ENCODE results near the gene FGF14. TPM values are rescaled to one million over a fixed set of nuclear protein-coding genes. Genes with fewer than 3 reads are reported as not detected.

The FGF14 gene
- total and polyA plus RNA-seq, 2 experiments from 2014 or later, result 0.03 TPM; not detected in 1

GRCh38 chr13:102333320-102334198 lies 68.3 kb downstream of the FGF14 start:
- Histone ChIP-seq H3F3A (replicated peaks; ENCODE audit: low read depth) (no peaks in the 10 kb centered on the region), H3K79me2 (replicated peaks; ENCODE audit: insufficient read depth) (no peaks in the 10 kb centered on the region), H3K4me3 (no peak overlapping the region), H3K4me1 (ENCODE audit: insufficient read depth) (no peaks in the 10 kb centered on the region), H3K36me3 (ENCODE audit: insufficient read depth) (no peaks in the 10 kb centered on the region), H4K20me1 (replicated peaks; ENCODE audit: insufficient read depth) (no peaks in the 10 kb centered on the region), H3K27me3 (ENCODE audit: insufficient read depth) (no peaks in the 10 kb centered on the region), H3K27ac (ENCODE audit: low read depth) (no peak overlapping the region), H3K4me2 (no peak overlapping the region), H2AFZ (no peak overlapping the region), H3K9me2 (ENCODE audit: insufficient read depth) (peaks cover 21% of the 10 kb centered on the region)
- H3K27me3 Mint-ChIP-seq (ENCODE audit: insufficient read depth, low read depth, poor library complexity), result no peaks in the 10 kb centered on the region
- no peak overlapping the region for H3K27ac Mint-ChIP-seq
- peak; percentile 59 for DNase-seq (ENCODE audit: low spot score)
- no peaks in the 10 kb centered on the region for H3K36me3 Mint-ChIP-seq (ENCODE audit: low read depth)
- H3K4me1 Mint-ChIP-seq, result peaks cover 11% of the 10 kb centered on the region
- ATAC-seq, result peak; percentile 59
- no peaks in the 10 kb centered on the region; the same call in 2 of the 3 replicates for H3K9me3 Mint-ChIP-seq
- TF ChIP-seq NANOG (IDR thresholded peaks at IDR 0.05; ENCODE audit: borderline replicate concordance), result 0 out of 2 replicates have a peak, but pooled peaks have one; percentile 29
- no peak for TF ChIP-seq CREB1 (CRISPR knock-in tag; IDR thresholded peaks at IDR 0.05; ENCODE audit: low read depth)
- no peak overlapping the region for H3K4me3 Mint-ChIP-seq

- H3F3A ChIP-seq (replicated peaks; ENCODE audit: low read depth), result no peaks in the 10 kb centered on the region
- TF ChIP-seq ZNF331 (CRISPR knock-in tag; IDR thresholded peaks at IDR 0.05; ENCODE audit: low read depth) (no peak), ETS1 (IDR thresholded peaks at IDR 0.05) (no peak), ZNF114 (CRISPR knock-in tag; IDR thresholded peaks at IDR 0.05) (no peak), POLR2AphosphoS5 (IDR thresholded peaks at IDR 0.05; ENCODE audit: low read depth) (no peak), CTCF (conservative IDR thresholded peaks at IDR 0.05; ENCODE audit: low read depth in 2 of 2) (no peak), EZH2 (IDR thresholded peaks at IDR 0.05; ENCODE audit: low read depth, unreplicated experiment) (no peak), REST (IDR thresholded peaks at IDR 0.05; ENCODE audit: unreplicated experiment) (no peak), JUNB (IDR thresholded peaks at IDR 0.05; ENCODE audit: unreplicated experiment) (no peak), CREB1 (CRISPR knock-in tag; IDR thresholded peaks at IDR 0.05; ENCODE audit: low read depth) (no peak), STAT1 (IDR thresholded peaks at IDR 0.05; ENCODE audit: unreplicated experiment) (no peak)
These were observed 72.9 kb downstream of the FGF14 start for GRCh38 chr13:102328909-102329308.

More at GRCh38 chr13:102328909-102329308, 72.9 kb downstream of the FGF14 start:
- DNase-seq (ENCODE audit: low spot score) (no peak), ATAC-seq (no peak)
- Mint-ChIP-seq H3K4me3 (no peak overlapping the region), H3K27me3 (ENCODE audit: insufficient read depth, low read depth, poor library complexity) (no peaks in the 10 kb centered on the region), H3K4me1 (peaks cover 9% of the 10 kb centered on the region), H3K27ac (no peak overlapping the region), H3K36me3 (ENCODE audit: low read depth) (no peaks in the 10 kb centered on the region), H3K9me3 (no peaks in the 10 kb centered on the region; the same call in 2 of the 3 replicates)
- no peaks in the 10 kb centered on the region for H3K27me3 ChIP-seq (ENCODE audit: insufficient read depth)
- no peaks in the 10 kb centered on the region for H3K36me3 ChIP-seq (ENCODE audit: insufficient read depth)
- H3K79me2 ChIP-seq (replicated peaks; ENCODE audit: insufficient read depth), result no peaks in the 10 kb centered on the region
- H3K27ac ChIP-seq (ENCODE audit: low read depth), result no peak overlapping the region
- H3K4me2 ChIP-seq, result no peak overlapping the region
- H4K20me1 ChIP-seq (replicated peaks; ENCODE audit: insufficient read depth), result no peaks in the 10 kb centered on the region
- no peak overlapping the region for H3K4me3 ChIP-seq
- H3K4me1 ChIP-seq (ENCODE audit: insufficient read depth), result no peaks in the 10 kb centered on the region
- H2AFZ ChIP-seq, result no peak overlapping the region
- no peaks in the 10 kb centered on the region; the same call in 1 of the 2 replicates for H3K9me2 ChIP-seq (ENCODE audit: insufficient read depth)

Data from GM23338 (cell line).